Lung (tissue), 12 donors: Measurements from ENCODE around the gene ASH1L. TPM values are rescaled to one million over a fixed set of nuclear protein-coding genes. Genes with fewer than 3 reads are reported as not detected.
"Not testable (repeated sequence)": the region's sequence is repeated elsewhere in the genome, so short reads cannot be mapped to it uniquely, and the experiment has no call there.

Experiments
- ATAC-seq: fragments of 200-7000 bp; cut with Tn5 transposase; one replicate; pipeline ENCODE4 v1.9.1; 2020; ENCODE audit warnings: moderate number of reproducible peaks; ENCODE audit not compliant: insufficient read depth, low FRiP score
- DNase-seq, 3 donors: peaks; one replicate each; pipeline ENCODE4 v3.0.0-alpha.2; 2013 to 2017
- H3K27ac ChIP-seq, 2 donors: one replicate each; pipeline ENCODE4 v1.5.1; 2013; ENCODE audit warnings: mild to moderate bottlenecking in 2 of 2, moderate library complexity in 2 of 2, control low read depth in 1 of 2, inconsistent platforms in 1 of 2, low read depth in 1 of 2, low read length in 1 of 2
- H3K27me3 ChIP-seq, 3 donors: one replicate each; pipeline ENCODE4 v1.5.1; 2013; ENCODE audit warnings: low read length in 2 of 3; ENCODE audit not compliant: control insufficient read depth in 3 of 3, insufficient read depth in 3 of 3
- H3K36me3 ChIP-seq, 4 donors: one replicate each; pipeline ENCODE4 v1.5.1; 2013; ENCODE audit warnings: low read length in 4 of 4, mild to moderate bottlenecking in 1 of 4, moderate library complexity in 1 of 4; ENCODE audit not compliant: control insufficient read depth in 4 of 4, insufficient read depth in 4 of 4
- H3K4me1 ChIP-seq, 5 donors: one replicate each; pipeline ENCODE4 v1.5.1; 2013; ENCODE audit warnings: low read length in 5 of 5, mild to moderate bottlenecking in 2 of 5, moderate library complexity in 1 of 5; ENCODE audit not compliant: control insufficient read depth in 5 of 5, insufficient read depth in 5 of 5
- H3K4me3 ChIP-seq: one replicate; pipeline ENCODE4 v1.5.1; 2013; ENCODE audit warnings: mild to moderate bottlenecking, control low read depth, moderate library complexity
- H3K9ac ChIP-seq, 2 donors: one replicate each; pipeline ENCODE4 v1.5.1; 2013; ENCODE audit warnings: low read length in 2 of 2, control low read depth in 1 of 2; ENCODE audit not compliant: insufficient read depth in 1 of 2
- H3K9me3 ChIP-seq, 4 donors: one replicate each; pipeline ENCODE4 v1.5.1; 2013; ENCODE audit warnings: low read length in 3 of 4, mild to moderate bottlenecking in 1 of 4, moderate library complexity in 1 of 4; ENCODE audit not compliant: control insufficient read depth in 4 of 4, insufficient read depth in 3 of 4
- WGBS, 2 donors: extraction: QIAGEN DNeasy Blood & Tissue Kit; methylation state at CpG; one replicate each; pipeline ENCODE4 v1.1.7; 2013; 5-methylcytosine and 5-hydroxymethylcytosine counted together
- polyA plus RNA-seq, 2 donors: library from polyadenylated mRNA; stranded (reverse); fragments of 200-250 nt; gene quantifications; one replicate each; pipeline ENCODE4 v1.2.1, GENCODE V29; 2013
- total RNA-seq, 2 donors: library from RNA; depleted of rRNA in 1 of 2; stranded (reverse); fragments of >200 nt in 1 of 2; gene quantifications; one replicate each; pipeline ENCODE4 v1.2.1, GENCODE V29; 2014 to 2021
- TF ChIP-seq, protein P1 (sequence below): IDR thresholded peaks from 2 replicates; pipeline ENCODE4 v1.5.1; 2012; ENCODE audit warnings: mild to moderate bottlenecking; ENCODE audit errors: control extremely low read depth, extremely low read depth
- donor health status: control.
- donor health status: control.
- donor health status: Bipolar disorder and iron deficiency.
- donor health status: healthy.
- donor health status: DM: yes; HTN: yes; CAD: no.

Gene ASH1L
- total and polyA plus RNA-seq, 4 donors = 8.1 to 92.5 (median 27.5) TPM

DNA sequence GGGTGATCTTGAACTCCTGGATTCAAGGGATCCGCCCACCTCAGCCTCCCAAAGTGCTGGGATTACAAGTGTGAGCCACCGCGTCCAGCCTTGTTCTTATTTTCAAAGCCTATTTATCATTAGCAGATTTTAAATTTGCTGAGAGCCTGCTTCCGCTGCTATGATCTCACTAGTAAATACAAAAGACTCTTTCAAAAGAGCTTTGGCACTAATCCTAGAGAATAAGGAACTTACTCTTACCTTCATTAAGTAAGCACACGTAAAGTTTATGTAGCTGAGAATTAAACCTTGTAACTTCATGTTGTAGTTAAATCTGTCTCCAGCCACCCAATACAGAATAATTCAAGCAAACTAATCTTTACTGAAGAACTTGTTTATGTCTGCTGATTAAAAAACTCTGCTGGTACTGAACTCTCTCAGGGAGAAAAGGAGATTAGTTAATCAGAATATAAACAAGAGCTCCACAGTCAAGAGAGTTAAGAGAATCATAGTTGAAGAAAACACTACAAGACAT lies 169.6 kb downstream of the ASH1L start:
- H3K36me3 ChIP-seq = peaks cover 8 to 29% (median 22%) of the 10 kb centered on the region in 4 donors
- no peaks in the 10 kb centered on the region for H3K27me3 ChIP-seq
- peaks cover 0 to 2% (median under 1%) of the 10 kb centered on the region in 4 donors for H3K9me3 ChIP-seq
- no peak overlapping the region for H3K4me3 ChIP-seq
- H3K4me1 ChIP-seq = no peaks in the 10 kb centered on the region
- H3K27ac ChIP-seq = no peak overlapping the region
- no peak overlapping the region for H3K9ac ChIP-seq
- DNase-seq = peak in 2 of 3 donors; percentile 37 to 58
- TF ChIP-seq, protein P1, sequence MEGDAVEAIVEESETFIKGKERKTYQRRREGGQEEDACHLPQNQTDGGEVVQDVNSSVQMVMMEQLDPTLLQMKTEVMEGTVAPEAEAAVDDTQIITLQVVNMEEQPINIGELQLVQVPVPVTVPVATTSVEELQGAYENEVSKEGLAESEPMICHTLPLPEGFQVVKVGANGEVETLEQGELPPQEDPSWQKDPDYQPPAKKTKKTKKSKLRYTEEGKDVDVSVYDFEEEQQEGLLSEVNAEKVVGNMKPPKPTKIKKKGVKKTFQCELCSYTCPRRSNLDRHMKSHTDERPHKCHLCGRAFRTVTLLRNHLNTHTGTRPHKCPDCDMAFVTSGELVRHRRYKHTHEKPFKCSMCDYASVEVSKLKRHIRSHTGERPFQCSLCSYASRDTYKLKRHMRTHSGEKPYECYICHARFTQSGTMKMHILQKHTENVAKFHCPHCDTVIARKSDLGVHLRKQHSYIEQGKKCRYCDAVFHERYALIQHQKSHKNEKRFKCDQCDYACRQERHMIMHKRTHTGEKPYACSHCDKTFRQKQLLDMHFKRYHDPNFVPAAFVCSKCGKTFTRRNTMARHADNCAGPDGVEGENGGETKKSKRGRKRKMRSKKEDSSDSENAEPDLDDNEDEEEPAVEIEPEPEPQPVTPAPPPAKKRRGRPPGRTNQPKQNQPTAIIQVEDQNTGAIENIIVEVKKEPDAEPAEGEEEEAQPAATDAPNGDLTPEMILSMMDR = no peak
- WGBS, 2 donors = 66 to 80% methylated on average over 5 of the region's 5 CpGs
- no peak for ATAC-seq

DNA sequence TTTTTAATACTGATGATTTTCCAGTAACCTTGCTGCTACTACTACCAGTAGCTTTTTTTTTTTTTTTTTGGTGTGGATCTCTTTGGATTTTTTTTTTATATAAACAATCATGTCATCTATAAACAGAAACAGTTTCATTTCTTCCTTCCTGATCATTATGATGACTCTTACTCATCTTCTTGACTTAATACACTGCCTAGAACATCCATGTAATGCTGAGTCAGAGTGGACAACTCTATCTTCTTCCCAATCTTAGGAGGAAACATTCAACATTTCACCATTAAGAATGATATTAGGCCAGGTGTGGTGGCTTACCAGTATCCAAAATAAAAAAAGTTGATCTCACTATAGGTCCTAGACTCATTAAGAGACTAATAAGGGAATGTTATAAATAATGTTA lies 172.8 kb downstream of the ASH1L start:
- H3K27me3 ChIP-seq = no peaks in the 10 kb centered on the region
- no peak overlapping the region for H3K27ac ChIP-seq
- no peak for ATAC-seq
- peaks cover 5 to 36% (median 24%) of the 10 kb centered on the region in 4 donors for H3K36me3 ChIP-seq
- TF ChIP-seq, protein P1 = no peak
- DNase-seq = no peak
- no peaks in the 10 kb centered on the region for H3K4me1 ChIP-seq
- no peak overlapping the region for H3K4me3 ChIP-seq
- peaks cover 0 to 2% (median under 1%) of the 10 kb centered on the region in 4 donors for H3K9me3 ChIP-seq
- H3K9ac ChIP-seq = no peak overlapping the region

DNA sequence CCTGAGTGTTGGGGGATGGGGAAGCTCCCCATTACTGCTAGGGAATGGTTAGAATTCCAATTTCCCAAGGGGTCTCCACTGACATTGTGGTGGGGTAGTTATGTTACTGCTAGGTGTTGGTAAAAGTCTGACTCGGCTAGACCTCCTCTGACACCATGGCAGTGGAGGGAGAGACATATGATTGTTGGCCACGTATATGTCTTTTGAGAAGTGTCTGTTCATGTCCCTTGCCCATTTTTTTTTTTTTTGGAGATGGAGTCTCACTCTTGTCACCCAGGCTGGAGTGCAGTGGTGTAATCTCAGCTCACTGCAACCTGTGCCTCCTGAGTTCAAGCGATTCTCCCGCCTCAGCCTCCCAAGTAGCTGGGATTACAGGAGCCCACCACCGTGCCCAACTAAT lies 176.8 kb downstream of the ASH1L start:
- not testable (repeated sequence) for ATAC-seq, H3K9ac ChIP-seq
- WGBS, 2 donors = 90 to 97% methylated on average over 5 of the region's 5 CpGs

DNA sequence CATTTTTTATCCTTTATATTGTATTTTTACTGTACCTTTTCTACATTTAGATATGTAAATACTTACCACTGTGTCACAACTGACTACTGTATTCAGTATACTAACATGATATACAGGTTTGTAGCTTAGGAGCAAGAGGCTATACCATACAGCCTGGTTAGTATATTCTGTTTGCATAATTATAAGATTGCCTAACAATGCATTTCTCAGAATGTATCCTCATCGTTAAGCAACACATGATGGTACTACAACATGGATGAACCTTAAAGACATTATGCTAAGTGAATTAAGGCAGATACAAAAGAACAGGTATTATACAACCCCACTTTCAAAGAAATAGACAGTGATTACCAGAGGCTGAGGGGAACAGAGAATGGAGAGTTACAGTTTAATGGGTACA lies 179.2 kb downstream of the ASH1L start:
- DNase-seq (no peak), ATAC-seq (no peak)
- no peak overlapping the region for H3K27ac ChIP-seq
- H3K27me3 ChIP-seq = no peaks in the 10 kb centered on the region
- TF ChIP-seq, protein P1 = no peak
- peaks cover 0 to 7% (median 0%) of the 10 kb centered on the region in 5 donors for H3K4me1 ChIP-seq
- 29 to 83% methylated on average over 1 of the region's 1 CpG for WGBS, 2 donors
- H3K9ac ChIP-seq = no peak overlapping the region
- H3K4me3 ChIP-seq = no peak overlapping the region
- H3K9me3 ChIP-seq = no peaks in the 10 kb centered on the region
- peaks cover 4 to 20% (median 10%) of the 10 kb centered on the region in 4 donors for H3K36me3 ChIP-seq

More for the DNA sequence above, 176.8 kb downstream of the ASH1L start:
- not testable (repeated sequence) for H3K27me3 ChIP-seq, H3K4me1 ChIP-seq, H3K4me3 ChIP-seq, H3K9me3 ChIP-seq, H3K27ac ChIP-seq, DNase-seq
- peaks cover 4 to 24% (median 12%) of the 10 kb centered on the region in 4 donors for H3K36me3 ChIP-seq
